Lung (tissue), 13 donors: ENCODE data around the gene PLPP3. TPM values are rescaled to one million over a fixed set of nuclear protein-coding genes. Genes with fewer than 3 reads are reported as not detected.

Experiments
- ATAC-seq: fragments of 200-7000 bp; cut with Tn5 transposase; one replicate; pipeline ENCODE4 v1.9.1; 2020; ENCODE audit warnings: moderate number of reproducible peaks; ENCODE audit not compliant: insufficient read depth, low FRiP score
- DNase-seq, 3 donors: peaks; one replicate each; pipeline ENCODE4 v3.0.0-alpha.2; 2013 to 2017
- H3K27ac ChIP-seq, 2 donors: one replicate each; pipeline ENCODE4 v1.5.1; 2013; ENCODE audit warnings: mild to moderate bottlenecking in 2 of 2, moderate library complexity in 2 of 2, control low read depth in 1 of 2, inconsistent platforms in 1 of 2, low read depth in 1 of 2, low read length in 1 of 2
- H3K27me3 ChIP-seq, 3 donors: one replicate each; pipeline ENCODE4 v1.5.1; 2013; ENCODE audit warnings: low read length in 2 of 3; ENCODE audit not compliant: control insufficient read depth in 3 of 3, insufficient read depth in 3 of 3
- H3K36me3 ChIP-seq, 4 donors: one replicate each; pipeline ENCODE4 v1.5.1; 2013; ENCODE audit warnings: low read length in 4 of 4, mild to moderate bottlenecking in 1 of 4, moderate library complexity in 1 of 4; ENCODE audit not compliant: control insufficient read depth in 4 of 4, insufficient read depth in 4 of 4
- H3K4me1 ChIP-seq, 5 donors: one replicate each; pipeline ENCODE4 v1.5.1; 2013; ENCODE audit warnings: low read length in 5 of 5, mild to moderate bottlenecking in 2 of 5, moderate library complexity in 1 of 5; ENCODE audit not compliant: control insufficient read depth in 5 of 5, insufficient read depth in 5 of 5
- H3K4me3 ChIP-seq: one replicate; pipeline ENCODE4 v1.5.1; 2013; ENCODE audit warnings: mild to moderate bottlenecking, control low read depth, moderate library complexity
- H3K9ac ChIP-seq, 2 donors: one replicate each; pipeline ENCODE4 v1.5.1; 2013; ENCODE audit warnings: low read length in 2 of 2, control low read depth in 1 of 2; ENCODE audit not compliant: insufficient read depth in 1 of 2
- H3K9me3 ChIP-seq, 4 donors: one replicate each; pipeline ENCODE4 v1.5.1; 2013; ENCODE audit warnings: low read length in 3 of 4, mild to moderate bottlenecking in 1 of 4, moderate library complexity in 1 of 4; ENCODE audit not compliant: control insufficient read depth in 4 of 4, insufficient read depth in 3 of 4
- WGBS, 2 donors: extraction: QIAGEN DNeasy Blood & Tissue Kit; methylation state at CpG; one replicate each; pipeline ENCODE4 v1.1.7; 2013; 5-methylcytosine and 5-hydroxymethylcytosine counted together
- polyA plus RNA-seq, 2 donors: library from polyadenylated mRNA; stranded (reverse); fragments of 200-250 nt; gene quantifications; one replicate each; pipeline ENCODE4 v1.2.1, GENCODE V29; 2013
- small RNA-seq: library from RNA; depleted of rRNA; stranded (forward); fragments of <200 nt; gene quantifications from one replicate; pipeline ENCODE3, GENCODE V24; 2014; ENCODE audit warnings: low replicate concordance
- total RNA-seq, 2 donors: library from RNA; depleted of rRNA in 1 of 2; stranded (reverse); fragments of >200 nt in 1 of 2; gene quantifications; one replicate each; pipeline ENCODE4 v1.2.1, GENCODE V29; 2014 to 2021
- TF ChIP-seq, protein P1 (sequence below): IDR thresholded peaks from 2 replicates; pipeline ENCODE4 v1.5.1; 2012; ENCODE audit warnings: mild to moderate bottlenecking; ENCODE audit errors: control extremely low read depth, extremely low read depth
- donor health status: control.
- donor health status: control.
- donor health status: Bipolar disorder and iron deficiency.
- donor health status: healthy.
- donor health status: DM: yes; HTN: yes; CAD: no.

PLPP3 gene
- total and polyA plus RNA-seq, 4 donors: 8.6 to 121 (median 112) TPM

DNA sequence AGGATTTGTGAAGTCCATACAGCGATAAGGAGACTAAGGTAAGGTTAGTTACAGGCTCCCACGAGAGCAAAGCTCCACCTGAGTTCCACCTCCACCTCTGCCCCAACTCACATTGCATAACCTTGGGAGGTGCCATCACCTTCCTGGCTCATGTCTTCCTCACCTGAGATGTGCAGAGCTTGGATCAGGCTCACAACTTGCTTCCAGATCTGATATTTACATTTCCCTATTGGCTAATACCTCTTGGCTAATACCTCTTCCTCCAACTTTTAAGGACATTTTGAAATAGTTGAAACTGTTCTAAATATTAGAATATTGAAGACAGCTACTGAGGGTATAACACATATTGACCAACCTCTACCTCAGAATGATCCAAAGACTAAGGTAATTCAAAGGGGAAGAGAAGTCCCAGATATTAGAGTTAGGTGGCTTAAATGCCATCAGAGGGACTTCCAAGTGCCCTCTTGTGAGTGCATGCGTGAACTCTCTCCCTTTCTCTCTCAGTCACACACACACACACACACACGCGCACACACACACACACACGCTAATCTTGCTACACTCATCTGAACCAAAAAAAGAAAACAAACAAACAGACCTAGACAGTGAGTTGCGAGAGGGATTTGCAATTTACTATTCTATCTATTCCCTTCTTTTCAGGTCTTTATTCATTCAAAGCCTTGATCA lies 134.3 kb downstream of the PLPP3 start:
- H3K4me3 ChIP-seq: no peak overlapping the region
- H3K36me3 ChIP-seq: no peaks in the 10 kb centered on the region
- H3K27ac ChIP-seq: no peak overlapping the region
- no peaks in the 10 kb centered on the region for H3K9me3 ChIP-seq
- TF ChIP-seq, protein P1, sequence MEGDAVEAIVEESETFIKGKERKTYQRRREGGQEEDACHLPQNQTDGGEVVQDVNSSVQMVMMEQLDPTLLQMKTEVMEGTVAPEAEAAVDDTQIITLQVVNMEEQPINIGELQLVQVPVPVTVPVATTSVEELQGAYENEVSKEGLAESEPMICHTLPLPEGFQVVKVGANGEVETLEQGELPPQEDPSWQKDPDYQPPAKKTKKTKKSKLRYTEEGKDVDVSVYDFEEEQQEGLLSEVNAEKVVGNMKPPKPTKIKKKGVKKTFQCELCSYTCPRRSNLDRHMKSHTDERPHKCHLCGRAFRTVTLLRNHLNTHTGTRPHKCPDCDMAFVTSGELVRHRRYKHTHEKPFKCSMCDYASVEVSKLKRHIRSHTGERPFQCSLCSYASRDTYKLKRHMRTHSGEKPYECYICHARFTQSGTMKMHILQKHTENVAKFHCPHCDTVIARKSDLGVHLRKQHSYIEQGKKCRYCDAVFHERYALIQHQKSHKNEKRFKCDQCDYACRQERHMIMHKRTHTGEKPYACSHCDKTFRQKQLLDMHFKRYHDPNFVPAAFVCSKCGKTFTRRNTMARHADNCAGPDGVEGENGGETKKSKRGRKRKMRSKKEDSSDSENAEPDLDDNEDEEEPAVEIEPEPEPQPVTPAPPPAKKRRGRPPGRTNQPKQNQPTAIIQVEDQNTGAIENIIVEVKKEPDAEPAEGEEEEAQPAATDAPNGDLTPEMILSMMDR: no peak
- no peaks in the 10 kb centered on the region for H3K27me3 ChIP-seq
- no peak overlapping the region for H3K9ac ChIP-seq
- 58 to 72% methylated on average over 7 of the region's 7 CpGs for WGBS, 2 donors
- no peak for ATAC-seq
- H3K4me1 ChIP-seq: peaks cover 8 to 15% (median 10%) of the 10 kb centered on the region in 5 donors
- no peak for DNase-seq

Small RNA genes within 50 kb of the gene (small RNA-seq; reads per million reads assigned to genes)
- not detected for gene AC099789.1

Other genes starting within 250 kb of the PLPP3 start
- gene PRKAA2, start 65.8 kb upstream of the PLPP3 start, total RNA-seq: 1 to 10 TPM; 2.1 to 6.1 TPM
- under 1 TPM; 0.38 to 0.57 TPM for gene PRKAA2, start 65.8 kb upstream of the PLPP3 start, polyA plus RNA-seq
- gene FYB2, start 239.8 kb upstream of the PLPP3 start, total RNA-seq: 1 to 10 TPM in 1 of 2 donors, under 1 TPM in 1; 0.57 to 5.1 TPM
- 1 to 10 TPM in 1 of 2 donors, under 1 TPM in 1; 0.93 to 8.6 TPM for gene FYB2, start 239.8 kb upstream of the PLPP3 start, polyA plus RNA-seq